ENCODE results near the gene ACTR1A.

DNA sequence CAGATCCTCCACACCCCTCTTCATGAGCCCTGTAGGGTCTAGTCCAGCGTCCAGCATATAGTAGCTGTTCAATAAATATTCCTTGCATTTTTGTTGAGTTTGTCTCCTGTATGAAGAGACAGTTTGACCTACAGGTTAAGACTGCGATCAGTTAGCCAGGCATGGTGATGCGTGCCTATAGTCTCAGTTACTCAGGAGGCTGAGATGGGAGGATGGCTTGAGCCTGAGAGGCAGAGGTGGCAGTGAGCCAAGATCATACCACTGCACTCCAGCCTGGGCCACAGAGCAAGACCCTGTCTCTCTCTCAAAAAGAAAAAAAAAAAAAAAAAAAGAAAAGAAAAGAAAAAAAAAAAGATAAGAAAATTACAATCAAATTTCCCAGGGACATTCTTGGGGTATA is 65.0 kb downstream of the ACTR1A start:
- TF ChIP-seq CTCF (IDR thresholded peaks at IDR 0.05) = no peak
- no peak for TF ChIP-seq POLR2AphosphoS5 (IDR thresholded peaks at IDR 0.05)
